Fibroblast of villous mesenchyme (primary cell): ENCODE results near the gene GPATCH1. TPM values are rescaled to one million over a fixed set of nuclear protein-coding genes. Genes with fewer than 3 reads are reported as not detected.
A peak's percentile ranks its signal among the peaks of the same experiment; 100 is the strongest.
"Not testable (repeated sequence)": the region's sequence is repeated elsewhere in the genome, so short reads cannot be mapped to it uniquely, and the experiment has no call there.

Experiments used
- DNase-seq: peaks from one replicate; pipeline ENCODE4 v3.0.0-alpha.2; 2010; ENCODE audit warnings: low read depth
- H3K4me3 ChIP-seq: 2 replicates; pipeline ENCODE4 v1.5.1; 2011; ENCODE audit warnings: low read depth, mild to moderate bottlenecking, low read length
- total RNA-seq: library from RNA; depleted of rRNA; stranded (reverse); fragments of >200 nt; gene quantifications from 2 replicates; pipeline ENCODE4 v1.2.3, GENCODE V29; 2012
- TF ChIP-seq, protein P1 (sequence below): IDR thresholded peaks from 2 replicates; pipeline ENCODE4 v1.5.1; 2012; ENCODE audit warnings: low read depth, mild to moderate bottlenecking, low read length; ENCODE audit not compliant: insufficient read depth

Gene GPATCH1
- total RNA-seq, 1 donor, result 7.8 TPM

DNA sequence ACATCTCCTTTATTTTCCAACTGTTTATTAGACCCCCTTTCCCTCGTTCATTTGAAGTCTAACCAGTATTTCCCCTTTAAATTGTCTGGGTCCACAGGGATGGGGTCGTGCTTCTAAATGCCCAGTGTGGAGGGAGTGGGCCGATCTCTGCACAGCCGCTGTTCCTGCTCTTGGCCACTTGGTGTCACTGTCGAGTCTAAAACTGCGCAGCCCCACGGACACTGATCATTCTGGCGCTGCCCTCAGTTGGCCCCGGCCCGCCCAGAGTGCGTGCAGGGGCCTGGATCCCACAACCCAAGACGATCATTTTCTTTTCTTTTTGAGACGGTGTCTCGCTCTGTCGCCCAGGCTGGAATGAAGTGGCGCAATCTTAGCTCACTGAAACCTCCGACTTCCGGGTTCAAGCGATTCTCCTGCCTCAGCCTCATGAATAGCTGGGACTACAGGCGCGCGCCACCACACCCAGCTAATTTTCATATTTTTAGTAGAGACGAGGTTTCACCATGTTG lies 63.0 kb downstream of the GPATCH1 start:
- DNase-seq, result peak; percentile 50
- H3K4me3 ChIP-seq, result no peak overlapping the region

DNA sequence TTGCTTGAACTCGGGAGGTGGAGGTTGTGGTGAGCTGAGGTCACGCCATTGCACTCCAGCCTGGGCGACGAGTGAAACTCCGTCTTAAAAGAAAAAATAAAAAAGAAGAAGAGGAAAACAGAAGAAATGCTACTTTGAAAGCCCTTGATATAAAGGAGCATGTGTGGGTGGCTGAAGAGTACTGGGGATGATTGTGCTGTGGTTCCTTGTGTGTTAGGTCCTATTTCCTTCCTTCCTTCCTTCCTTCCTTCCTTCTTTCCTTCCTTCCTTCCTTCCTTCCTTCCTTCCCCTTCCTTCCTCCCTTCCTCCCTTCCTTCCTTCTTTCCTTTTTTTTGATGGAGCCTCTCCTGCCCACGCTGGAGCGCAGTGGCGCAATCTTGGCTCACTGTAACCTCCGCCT lies 65.2 kb downstream of the GPATCH1 start:
- TF ChIP-seq, protein P1, sequence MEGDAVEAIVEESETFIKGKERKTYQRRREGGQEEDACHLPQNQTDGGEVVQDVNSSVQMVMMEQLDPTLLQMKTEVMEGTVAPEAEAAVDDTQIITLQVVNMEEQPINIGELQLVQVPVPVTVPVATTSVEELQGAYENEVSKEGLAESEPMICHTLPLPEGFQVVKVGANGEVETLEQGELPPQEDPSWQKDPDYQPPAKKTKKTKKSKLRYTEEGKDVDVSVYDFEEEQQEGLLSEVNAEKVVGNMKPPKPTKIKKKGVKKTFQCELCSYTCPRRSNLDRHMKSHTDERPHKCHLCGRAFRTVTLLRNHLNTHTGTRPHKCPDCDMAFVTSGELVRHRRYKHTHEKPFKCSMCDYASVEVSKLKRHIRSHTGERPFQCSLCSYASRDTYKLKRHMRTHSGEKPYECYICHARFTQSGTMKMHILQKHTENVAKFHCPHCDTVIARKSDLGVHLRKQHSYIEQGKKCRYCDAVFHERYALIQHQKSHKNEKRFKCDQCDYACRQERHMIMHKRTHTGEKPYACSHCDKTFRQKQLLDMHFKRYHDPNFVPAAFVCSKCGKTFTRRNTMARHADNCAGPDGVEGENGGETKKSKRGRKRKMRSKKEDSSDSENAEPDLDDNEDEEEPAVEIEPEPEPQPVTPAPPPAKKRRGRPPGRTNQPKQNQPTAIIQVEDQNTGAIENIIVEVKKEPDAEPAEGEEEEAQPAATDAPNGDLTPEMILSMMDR, result no peak
- DNase-seq, result no peak
- no peak overlapping the region for H3K4me3 ChIP-seq

More for the DNA sequence above, 63.0 kb downstream of the GPATCH1 start:
- TF ChIP-seq, protein P1, result peak; percentile 98

DNA sequence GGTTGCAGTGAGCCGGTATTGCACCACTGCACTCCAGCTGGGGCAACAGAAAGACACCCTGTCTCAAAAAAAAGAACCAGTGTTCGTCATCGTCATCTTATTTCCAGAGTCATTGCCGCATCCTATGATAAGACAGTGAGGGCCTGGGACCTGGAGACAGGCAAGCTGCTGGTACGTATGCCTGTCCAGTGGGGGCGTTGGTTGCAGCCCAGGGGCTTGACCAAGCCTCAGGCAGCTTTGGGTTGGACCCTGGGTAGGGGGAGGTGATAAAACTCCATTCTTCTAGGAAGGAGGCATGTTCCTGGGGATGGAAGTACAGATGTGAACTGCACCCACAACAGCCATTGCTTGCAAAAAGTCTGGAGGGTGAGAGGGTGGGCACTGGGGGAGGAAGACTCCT lies 66.6 kb downstream of the GPATCH1 start:
- DNase-seq, result no peak
- no peak overlapping the region for H3K4me3 ChIP-seq
- TF ChIP-seq, protein P1, result no peak

DNA sequence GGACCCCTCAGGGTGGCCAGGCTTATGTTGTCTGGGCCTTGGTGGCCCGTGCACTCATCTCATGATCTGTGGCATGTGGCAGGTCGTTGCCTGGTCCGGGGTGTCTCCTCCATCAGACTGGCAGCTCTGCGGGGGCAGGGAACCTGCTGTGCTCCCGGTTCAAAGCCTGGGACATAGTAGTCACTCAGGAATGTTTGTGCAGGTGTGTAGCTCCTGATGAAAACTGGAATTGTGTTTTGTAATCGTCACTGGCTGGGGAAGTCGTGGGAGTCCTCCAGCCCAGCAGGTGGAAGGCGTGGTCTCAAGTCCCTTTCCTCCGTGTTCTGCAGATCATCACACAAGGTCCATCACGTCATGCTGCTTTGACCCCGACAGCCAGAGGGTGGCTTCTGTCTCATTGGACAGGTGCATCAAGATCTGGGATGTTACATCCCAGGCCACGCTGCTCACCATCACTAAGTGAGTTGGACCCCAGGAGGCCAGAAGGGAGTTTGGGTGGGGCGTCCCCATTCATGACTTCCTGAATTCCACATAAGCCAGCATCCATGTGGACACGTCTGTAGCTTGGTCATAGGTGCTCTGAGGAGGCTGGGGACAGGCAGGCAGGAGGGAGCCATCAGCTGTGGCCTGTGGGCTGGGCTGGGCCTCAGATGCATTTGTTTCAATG lies 70.0 kb downstream of the GPATCH1 start:
- no peak overlapping the region for H3K4me3 ChIP-seq
- TF ChIP-seq, protein P1, result no peak
- no peak for DNase-seq

DNA sequence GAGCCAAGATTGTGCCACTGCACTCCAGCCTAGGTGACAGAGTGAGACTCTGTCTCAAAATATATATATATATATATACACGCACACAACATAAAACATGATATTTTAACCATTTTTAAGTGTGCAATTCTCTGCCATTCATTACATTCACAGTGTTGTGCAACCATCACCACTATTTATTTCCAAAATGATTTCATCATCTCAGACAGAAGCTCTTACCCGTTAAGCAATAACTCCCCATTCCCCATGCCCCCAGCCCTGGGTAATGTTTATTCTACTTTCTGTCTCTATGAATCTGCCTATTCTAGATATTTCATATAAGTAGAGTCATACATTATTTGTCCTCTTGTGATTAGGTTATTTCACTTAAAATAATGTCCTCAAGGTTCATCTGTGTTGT lies 71.2 kb downstream of the GPATCH1 start:
- no peak overlapping the region for H3K4me3 ChIP-seq
- TF ChIP-seq, protein P1, result no peak
- DNase-seq, result peak; percentile 70

DNA sequence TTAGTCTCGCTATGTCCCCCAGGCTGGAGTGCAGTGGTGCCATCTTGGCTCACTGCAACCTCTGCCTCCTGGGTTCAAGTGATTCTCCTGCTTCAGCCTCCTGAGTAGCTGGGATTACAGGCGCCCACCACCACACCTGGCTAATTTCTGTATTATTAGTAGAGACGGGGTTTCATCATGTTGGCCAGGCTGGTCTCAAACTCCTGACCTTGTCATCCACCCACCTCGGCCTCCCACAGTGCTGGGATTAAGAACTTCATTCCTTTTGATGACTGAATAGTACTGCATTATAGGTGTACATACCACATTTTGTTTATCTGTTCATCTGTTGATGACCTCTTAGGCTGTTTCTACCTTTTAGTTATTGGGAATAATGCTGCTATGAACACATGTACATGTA lies 71.6 kb downstream of the GPATCH1 start:
- not testable (repeated sequence) for H3K4me3 ChIP-seq, DNase-seq

DNA sequence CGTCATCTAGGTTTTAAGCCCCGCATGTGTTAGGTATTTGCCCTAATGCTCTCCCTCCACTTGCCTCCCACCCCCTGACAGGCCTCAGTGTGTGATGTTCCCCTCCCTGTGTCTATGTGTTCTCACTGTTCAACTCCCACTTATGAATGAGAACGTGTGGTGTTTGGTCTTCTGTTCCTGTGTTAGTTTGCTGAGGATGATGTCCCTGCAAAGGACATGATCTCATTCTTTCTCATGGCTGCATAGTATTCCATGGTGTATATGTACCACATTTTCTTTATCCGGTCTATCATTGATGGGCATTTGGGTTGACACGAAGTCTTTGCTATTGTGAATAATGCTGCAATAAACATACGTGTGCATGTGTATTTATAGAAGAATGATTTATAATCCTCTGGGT lies 73.3 kb downstream of the GPATCH1 start:
- DNase-seq, result not testable (repeated sequence)

DNA sequence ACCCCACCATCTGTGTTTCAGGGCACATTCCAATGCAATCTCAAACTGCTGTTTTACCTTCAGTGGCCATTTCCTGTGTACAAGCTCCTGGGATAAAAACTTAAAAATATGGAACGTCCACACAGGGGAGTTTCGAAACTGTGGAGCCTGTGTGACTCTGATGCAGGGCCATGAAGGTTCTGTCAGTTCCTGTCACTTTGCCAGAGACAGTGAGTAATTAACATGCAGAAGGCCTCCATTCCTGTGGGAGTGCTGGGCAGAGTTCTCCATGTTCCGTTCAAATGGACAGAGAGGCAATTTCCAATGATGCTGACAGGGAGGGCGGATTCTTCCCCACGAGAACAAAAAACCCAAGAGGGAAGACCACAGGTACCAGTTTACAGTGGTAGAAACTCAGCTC lies 75.4 kb downstream of the GPATCH1 start:
- TF ChIP-seq, protein P1, result no peak

More for the DNA sequence above, 73.3 kb downstream of the GPATCH1 start:
- H3K4me3 ChIP-seq, result not testable (repeated sequence)

More for the DNA sequence above, 75.4 kb downstream of the GPATCH1 start:
- DNase-seq, result peak; percentile 53
- no peak overlapping the region for H3K4me3 ChIP-seq
